Mesendoderm (in vitro differentiated cells): ENCODE measurements around the gene TMCC3.
"Not testable (repeated sequence)": the region's sequence is repeated elsewhere in the genome, so short reads cannot be mapped to it uniquely, and the experiment has no call there.

ENCODE experiments used
- DNase-seq: peaks from one replicate; pipeline ENCODE4 v3.0.0; 2013
- H2AK5ac ChIP-seq: 2 replicates; pipeline ENCODE4 v1.6.1; 2013; ENCODE audit warnings: low read length, inconsistent platforms
- H2BK120ac ChIP-seq: 2 replicates; pipeline ENCODE4 v1.6.1; 2013; ENCODE audit warnings: low read depth, mild to moderate bottlenecking, low read length, moderate library complexity, mixed read lengths
- H2BK15ac ChIP-seq: replicated peaks from 2 replicates; pipeline ENCODE4 v1.6.1; 2013; ENCODE audit warnings: low read depth, mild to moderate bottlenecking, moderate library complexity
- H2BK5ac ChIP-seq: 2 replicates; pipeline ENCODE4 v1.6.1; 2013; ENCODE audit warnings: low read length, inconsistent platforms
- H3K18ac ChIP-seq: 2 replicates; pipeline ENCODE4 v1.6.1; 2013; ENCODE audit warnings: mild to moderate bottlenecking, low read length, mixed read lengths
- H3K23ac ChIP-seq: one replicate; pipeline ENCODE4 v1.6.1; 2013; ENCODE audit warnings: low read length
- H3K27ac ChIP-seq: 2 replicates; pipeline ENCODE4 v1.5.1; 2013; ENCODE audit warnings: low read depth, mild to moderate bottlenecking, inconsistent platforms, low read length, moderate library complexity
- H3K27me3 ChIP-seq: 2 replicates; pipeline ENCODE4 v1.6.1; 2013; ENCODE audit warnings: low read length, control low read depth, mild to moderate bottlenecking, inconsistent platforms; ENCODE audit not compliant: insufficient read depth, poor library complexity
- H3K36me3 ChIP-seq: 2 replicates; pipeline ENCODE4 v1.6.1; 2013; ENCODE audit warnings: low read length, inconsistent platforms; ENCODE audit not compliant: control insufficient read depth, insufficient read depth
- H3K4ac ChIP-seq: one replicate; pipeline ENCODE4 v1.6.1; 2013; ENCODE audit warnings: low read depth, mild to moderate bottlenecking, low read length, moderate library complexity
- H3K4me1 ChIP-seq: 2 replicates; pipeline ENCODE4 v1.6.1; 2013; ENCODE audit warnings: low read depth, low read length, inconsistent platforms; ENCODE audit not compliant: control insufficient read depth
- H3K4me2 ChIP-seq: 2 replicates; pipeline ENCODE4 v1.6.1; 2013; ENCODE audit warnings: low read length
- H3K4me3 ChIP-seq: 2 replicates; pipeline ENCODE4 v1.5.1; 2013; ENCODE audit warnings: mild to moderate bottlenecking, low read length
- H3K56ac ChIP-seq: one replicate; pipeline ENCODE4 v1.6.1; 2013; ENCODE audit warnings: low read length
- H3K79me1 ChIP-seq: 2 replicates; pipeline ENCODE4 v1.6.1; 2013; ENCODE audit warnings: low read length, inconsistent platforms
- H3K79me2 ChIP-seq: 2 replicates; pipeline ENCODE4 v1.6.1; 2013; ENCODE audit warnings: mild to moderate bottlenecking, low read length; ENCODE audit not compliant: control insufficient read depth, insufficient read depth
- H3K9ac ChIP-seq: 2 replicates; pipeline ENCODE4 v1.6.1; 2013; ENCODE audit warnings: low read length, inconsistent platforms
- H4K5ac ChIP-seq: one replicate; pipeline ENCODE4 v1.6.1; 2013; ENCODE audit warnings: low read length
- H4K8ac ChIP-seq: one replicate; pipeline ENCODE4 v1.6.1; 2013; ENCODE audit warnings: low read depth, mild to moderate bottlenecking, control low read depth, low read length, moderate library complexity
- WGBS: extraction: QIAGEN DNeasy Blood & Tissue Kit; methylation state at CpG from one replicate; pipeline ENCODE4 v1.1.7; 2013; ENCODE audit warnings: low lambda C conversion rate, missing lambda C conversion rate; ENCODE audit not compliant: insufficient coverage; ENCODE audit errors: extremely low coverage; 5-methylcytosine and 5-hydroxymethylcytosine counted together

TMCC3 gene

GRCh38 chr12:94555687-94556086, 94.7 kb downstream of the TMCC3 start:
- Histone ChIP-seq H3K18ac (no peak overlapping the region), H3K4me3 (no peak overlapping the region), H3K9ac (no peak overlapping the region), H3K79me1 (no peaks in the 10 kb centered on the region), H2BK5ac (no peak overlapping the region), H2BK120ac (no peak overlapping the region), H3K23ac (no peak overlapping the region), H2AK5ac (no peak overlapping the region), H3K4ac (no peak overlapping the region), H3K56ac (no peak overlapping the region), H3K4me1 (no peaks in the 10 kb centered on the region), H3K27ac (no peak overlapping the region), H3K79me2 (no peaks in the 10 kb centered on the region), H3K27me3 (no peaks in the 10 kb centered on the region), H4K5ac (no peak overlapping the region), H4K8ac (no peak overlapping the region), H3K4me2 (no peak overlapping the region), H3K36me3 (no peaks in the 10 kb centered on the region), H2BK15ac (no peak overlapping the region)
- no peak for DNase-seq
- no CpG with 5 or more reads among the region's 3 CpGs for WGBS

GRCh38 chr12:94553875-94554274, 96.5 kb downstream of the TMCC3 start:
- WGBS: 100% methylated on average over 2 of the region's 15 CpGs
- no peak for DNase-seq
- no peak overlapping the region for H2BK120ac ChIP-seq

GRCh38 chr12:94553130-94553519, 97.2 kb downstream of the TMCC3 start:
- H2BK15ac ChIP-seq: no peak overlapping the region
- H4K5ac ChIP-seq: no peak overlapping the region
- H3K4ac ChIP-seq: no peak overlapping the region
- H3K18ac ChIP-seq: no peak overlapping the region
- H2AK5ac ChIP-seq: no peak overlapping the region
- H2BK120ac ChIP-seq: no peak overlapping the region
- no peak overlapping the region for H3K23ac ChIP-seq
- no peak overlapping the region for H3K56ac ChIP-seq
- no peaks in the 10 kb centered on the region for H3K79me2 ChIP-seq
- H3K4me3 ChIP-seq: no peak overlapping the region
- no peak overlapping the region for H2BK5ac ChIP-seq
- H3K27ac ChIP-seq: no peak overlapping the region
- H3K4me1 ChIP-seq: no peaks in the 10 kb centered on the region
- H3K27me3 ChIP-seq: no peaks in the 10 kb centered on the region
- WGBS: no CpG with 5 or more reads among the region's 6 CpGs
- H3K36me3 ChIP-seq: no peaks in the 10 kb centered on the region
- no peak overlapping the region for H4K8ac ChIP-seq
- H3K79me1 ChIP-seq: no peaks in the 10 kb centered on the region
- H3K4me2 ChIP-seq: no peak overlapping the region
- H3K9ac ChIP-seq: no peak overlapping the region
- DNase-seq: no peak

More at GRCh38 chr12:94553875-94554274, 96.5 kb downstream of the TMCC3 start:
- Histone ChIP-seq H3K4me2 (no peak overlapping the region), H4K5ac (no peak overlapping the region), H2BK5ac (no peak overlapping the region), H3K4ac (no peak overlapping the region), H2AK5ac (no peak overlapping the region), H3K23ac (no peak overlapping the region), H3K9ac (no peak overlapping the region), H3K79me1 (no peaks in the 10 kb centered on the region), H3K56ac (no peak overlapping the region), H3K36me3 (no peaks in the 10 kb centered on the region), H3K4me1 (no peaks in the 10 kb centered on the region), H3K18ac (no peak overlapping the region), H3K4me3 (no peak overlapping the region), H4K8ac (no peak overlapping the region), H2BK15ac (no peak overlapping the region), H3K79me2 (no peaks in the 10 kb centered on the region), H3K27ac (no peak overlapping the region), H3K27me3 (no peaks in the 10 kb centered on the region)

GRCh38 chr12:94551810-94552209, 98.5 kb downstream of the TMCC3 start:
- Histone ChIP-seq H3K18ac (no peak overlapping the region), H3K4me1 (no peaks in the 10 kb centered on the region), H3K27me3 (no peaks in the 10 kb centered on the region), H3K27ac (no peak overlapping the region), H2BK5ac (no peak overlapping the region), H3K36me3 (no peaks in the 10 kb centered on the region), H3K56ac (no peak overlapping the region), H3K9ac (no peak overlapping the region), H2BK15ac (no peak overlapping the region), H4K5ac (no peak overlapping the region), H3K4me2 (no peak overlapping the region), H3K4me3 (no peak overlapping the region), H2BK120ac (no peak overlapping the region), H4K8ac (no peak overlapping the region), H3K23ac (no peak overlapping the region), H3K4ac (no peak overlapping the region), H2AK5ac (no peak overlapping the region), H3K79me2 (no peaks in the 10 kb centered on the region), H3K79me1 (no peaks in the 10 kb centered on the region)
- WGBS: no CpG with 5 or more reads among the region's 4 CpGs
- no peak for DNase-seq

GRCh38 chr12:94550964-94551363, 99.4 kb downstream of the TMCC3 start:
- DNase-seq: no peak
- no peaks in the 10 kb centered on the region for H3K79me1 ChIP-seq
- H4K8ac ChIP-seq: no peak overlapping the region
- no peaks in the 10 kb centered on the region for H3K27me3 ChIP-seq
- no peak overlapping the region for H2BK15ac ChIP-seq
- no peak overlapping the region for H3K27ac ChIP-seq
- H3K9ac ChIP-seq: no peak overlapping the region
- no peak overlapping the region for H3K4me2 ChIP-seq
- no peaks in the 10 kb centered on the region for H3K36me3 ChIP-seq
- H2BK5ac ChIP-seq: no peak overlapping the region
- WGBS: no CpG with 5 or more reads among the region's 5 CpGs
- no peak overlapping the region for H3K4ac ChIP-seq
- no peak overlapping the region for H2AK5ac ChIP-seq
- H3K4me3 ChIP-seq: no peak overlapping the region
- no peak overlapping the region for H4K5ac ChIP-seq
- H3K79me2 ChIP-seq: no peaks in the 10 kb centered on the region
- no peak overlapping the region for H3K56ac ChIP-seq
- H3K18ac ChIP-seq: no peak overlapping the region
- H3K23ac ChIP-seq: no peak overlapping the region
- H2BK120ac ChIP-seq: no peak overlapping the region
- H3K4me1 ChIP-seq: no peaks in the 10 kb centered on the region

- not testable (repeated sequence) for H3K27ac ChIP-seq, H2AK5ac ChIP-seq, H3K18ac ChIP-seq, H3K9ac ChIP-seq, H3K4me3 ChIP-seq, H3K4ac ChIP-seq, H3K4me2 ChIP-seq, H4K5ac ChIP-seq, H2BK120ac ChIP-seq, H3K4me1 ChIP-seq, H3K79me1 ChIP-seq, H3K79me2 ChIP-seq, H2BK5ac ChIP-seq, DNase-seq, H2BK15ac ChIP-seq, H4K8ac ChIP-seq, H3K27me3 ChIP-seq, H3K56ac ChIP-seq, H3K23ac ChIP-seq, H3K36me3 ChIP-seq
- WGBS: no CpG with 5 or more reads among the region's 5 CpGs
These were observed 101.5 kb downstream of the TMCC3 start for GRCh38 chr12:94548833-94549232.
